H1 (cell line): Measurements from ENCODE around the gene TMEM232. TPM values are rescaled to one million over a fixed set of nuclear protein-coding genes. Genes with fewer than 3 reads are reported as not detected.

ENCODE experiments used
- CTCF ChIA-PET: fragments of 300-600 bp; sonication (Branson Sonifier 250); formaldehyde crosslinking; loops from one replicate; lab custom pipeline; 2021; ENCODE audit not compliant: partially characterized antibody; lab: Charles Lee
- POLR2A ChIA-PET: fragments of 300-600 bp; sonication (Branson Sonifier 250); formaldehyde crosslinking; loops from one replicate; lab custom pipeline; 2021; ENCODE audit warnings: inconsistent platforms; ENCODE audit not compliant: partially characterized antibody; lab: Charles Lee
- DNase-seq, 2 experiments: peaks; one replicate each; pipeline versions ENCODE4 v3.0.0 to v3.0.0-alpha.2; 2010 to 2022; ENCODE audit warnings: low spot score in 2 of 2, low read depth in 1 of 2, mixed read lengths in 1 of 2
- FAIRE-seq: peaks from 2 replicates; lab custom pipeline; 2011; peaks lifted over from hg19 to GRCh38; lab: Jason Lieb, UNC
- H2AFZ ChIP-seq: 2 replicates; pipeline ENCODE4 v1.8.1; 2012; ENCODE audit warnings: low read length, inconsistent platforms
- H2AK5ac ChIP-seq: 2 replicates; pipeline ENCODE4 v1.6.1; 2013; ENCODE audit warnings: low read depth, low read length
- H2BK120ac ChIP-seq: replicated peaks from 2 replicates; pipeline ENCODE3; 2013; ENCODE audit warnings: low read depth, low read length, inconsistent platforms
- H2BK12ac ChIP-seq: 2 replicates; pipeline ENCODE4 v1.6.1; 2013; ENCODE audit warnings: low read depth, low read length
- H2BK15ac ChIP-seq: 2 replicates; pipeline ENCODE4 v1.6.1; 2013; ENCODE audit warnings: low read length
- H2BK20ac ChIP-seq: 2 replicates; pipeline ENCODE4 v1.6.1; 2013; ENCODE audit warnings: low read length
- H2BK5ac ChIP-seq: 2 replicates; pipeline ENCODE4 v1.6.1; 2013; ENCODE audit warnings: low read depth, low read length
- H3K14ac ChIP-seq: 2 replicates; pipeline ENCODE4 v1.6.1; 2013; ENCODE audit warnings: inconsistent platforms; ENCODE audit not compliant: insufficient read length
- H3K18ac ChIP-seq: 2 replicates; pipeline ENCODE4 v1.6.1; 2013; ENCODE audit warnings: low read length; ENCODE audit errors: extremely low read depth
- H3K23ac ChIP-seq: 2 replicates; pipeline ENCODE4 v1.6.1; 2013; ENCODE audit warnings: inconsistent platforms; ENCODE audit not compliant: insufficient read length
- H3K23me2 ChIP-seq: 2 replicates; pipeline ENCODE4 v1.6.1; 2013; ENCODE audit warnings: low read depth, low read length
- H3K27ac ChIP-seq: 2 replicates; pipeline ENCODE4 v1.6.1; 2011; ENCODE audit warnings: low read depth, low read length, inconsistent platforms
- H3K27me3 ChIP-seq, 4 experiments: replicated peaks in 1 of 4; 1 replicate in 1 of 4; 2 replicates in 3 of 4; pipeline versions ENCODE4 v1.6.1 to v1.8.1; 2011 to 2013; ENCODE audit warnings: low read length in 3 of 4, mild to moderate bottlenecking in 3 of 4, inconsistent platforms in 2 of 4, mixed read lengths in 2 of 4, moderate library complexity in 1 of 4; ENCODE audit not compliant: control insufficient read depth in 3 of 4, insufficient read depth in 3 of 4; ENCODE audit errors: extremely low read depth in 1 of 4
- H3K36me3 ChIP-seq, 4 experiments: 2 replicates each; pipeline versions ENCODE4 v1.6.1 to v1.8.1; 2011 to 2013; ENCODE audit warnings: mild to moderate bottlenecking in 4 of 4, low read length in 3 of 4, moderate library complexity in 2 of 4, control low read depth in 1 of 4, inconsistent platforms in 1 of 4; ENCODE audit not compliant: insufficient read depth in 4 of 4, control insufficient read depth in 2 of 4
- H3K4ac ChIP-seq: replicated peaks from 2 replicates; pipeline ENCODE3; 2013; ENCODE audit warnings: low read length, low read depth, mixed read lengths, inconsistent platforms; ENCODE audit not compliant: insufficient read length
- H3K4me1 ChIP-seq, 4 experiments: replicated peaks in 1 of 4; 1 replicate in 1 of 4; 2 replicates in 3 of 4; pipeline versions ENCODE4 v1.6.1 to v1.8.1; 2011 to 2013; ENCODE audit warnings: low read length in 3 of 4, inconsistent platforms in 2 of 4, mixed read lengths in 1 of 4; ENCODE audit not compliant: insufficient read depth in 4 of 4, control insufficient read depth in 3 of 4
- H3K4me2 ChIP-seq, 2 experiments: 2 replicates each; pipeline versions ENCODE4 v1.6.1 to v1.8.1; 2011 to 2013; ENCODE audit warnings: low read depth in 2 of 2, low read length in 2 of 2, control low read depth in 1 of 2, inconsistent platforms in 1 of 2, mild to moderate bottlenecking in 1 of 2; ENCODE audit not compliant: insufficient read depth in 1 of 2
- H3K4me3 ChIP-seq, 4 experiments: fragments of 200-600, 300-600 bp in 1 of 4; sonication (generic), shearing (Covaris generic), sonication (Bioruptor Twin) in 1 of 4; 2 replicates each; pipeline versions ENCODE4 v1.5.1 to v1.8.1; 2011 to 2016; ENCODE audit warnings: low read length in 4 of 4, low read depth in 3 of 4, control low read depth in 2 of 4, inconsistent platforms in 2 of 4, mild to moderate bottlenecking in 2 of 4, mixed read lengths in 1 of 4, moderate library complexity in 1 of 4; ENCODE audit not compliant: insufficient read depth in 2 of 4; ENCODE audit errors: extremely low read depth in 1 of 4
- H3K56ac ChIP-seq: replicated peaks from 2 replicates; pipeline ENCODE3; 2013; ENCODE audit warnings: low read depth, mild to moderate bottlenecking, mixed read lengths, low read length, inconsistent platforms; ENCODE audit not compliant: insufficient read length
- H3K79me1 ChIP-seq: 2 replicates; pipeline ENCODE4 v1.6.1; 2013; ENCODE audit warnings: low read depth, low read length, control low read depth
- H3K79me2 ChIP-seq, 2 experiments: 2 replicates each; pipeline versions ENCODE4 v1.6.1 to v1.8.1; 2012 to 2013; ENCODE audit warnings: low read length in 2 of 2, mild to moderate bottlenecking in 2 of 2, inconsistent platforms in 1 of 2; ENCODE audit not compliant: insufficient read depth in 2 of 2, control insufficient read depth in 1 of 2
- H3K9ac ChIP-seq, 4 experiments: replicated peaks in 1 of 4; 1 replicate in 1 of 4; 2 replicates in 3 of 4; pipeline versions ENCODE4 v1.6.1 to v1.8.1; 2011 to 2013; ENCODE audit warnings: low read depth in 3 of 4, low read length in 3 of 4, control low read depth in 2 of 4, mild to moderate bottlenecking in 2 of 4, moderate library complexity in 2 of 4, inconsistent platforms in 1 of 4; ENCODE audit errors: extremely low read depth in 1 of 4
- H3K9me3 ChIP-seq, 2 experiments: 2 replicates each; pipeline versions ENCODE4 v1.6.1 to v1.8.1; 2012 to 2013; ENCODE audit warnings: mild to moderate bottlenecking in 2 of 2, moderate library complexity in 2 of 2, control low read depth in 1 of 2, inconsistent platforms in 1 of 2, low read depth in 1 of 2, low read length in 1 of 2, mixed read lengths in 1 of 2; ENCODE audit not compliant: insufficient read depth in 2 of 2
- H4K20me1 ChIP-seq, 2 experiments: replicated peaks in 1 of 2; 2 replicates each; pipeline versions ENCODE3 to v1.8.1; 2011 to 2013; ENCODE audit warnings: inconsistent platforms in 2 of 2, low read length in 2 of 2, mild to moderate bottlenecking in 1 of 2; ENCODE audit not compliant: insufficient read depth in 2 of 2, control insufficient read depth in 1 of 2
- H4K5ac ChIP-seq: 2 replicates; pipeline ENCODE4 v1.6.1; 2013; ENCODE audit warnings: low read length, low read depth, mixed read lengths, inconsistent platforms; ENCODE audit not compliant: insufficient read length
- H4K8ac ChIP-seq: 2 replicates; pipeline ENCODE4 v1.8.0; 2013; ENCODE audit warnings: mild to moderate bottlenecking, moderate library complexity, low read length, inconsistent platforms; ENCODE audit not compliant: insufficient read depth; ENCODE audit errors: extremely low read depth
- H4K91ac ChIP-seq: replicated peaks from 2 replicates; pipeline ENCODE3; 2013; ENCODE audit warnings: low read length, mixed read lengths, inconsistent platforms; ENCODE audit not compliant: insufficient read length
- ATF2 ChIP-seq: IDR thresholded peaks from 2 replicates; pipeline ENCODE4 v1.6.1; 2012; ENCODE audit warnings: low read length, inconsistent platforms
- BCL11A ChIP-seq, 2 experiments: IDR thresholded peaks; one replicate each; pipeline ENCODE4 v1.6.1; 2011; ENCODE audit warnings: low read depth in 2 of 2, low read length in 2 of 2, mild to moderate bottlenecking in 2 of 2
- CEBPB ChIP-seq: IDR thresholded peaks from 2 replicates; pipeline ENCODE4 v1.6.1; 2012; ENCODE audit warnings: low read depth, low read length
- CHD1 ChIP-seq: IDR thresholded peaks from 2 replicates; pipeline ENCODE4 v1.6.1; 2012; ENCODE audit warnings: low read depth, low read length, improper control_type of control experiment
- JUND ChIP-seq: IDR thresholded peaks from 2 replicates; pipeline ENCODE4 v1.6.1; 2011; ENCODE audit warnings: mild to moderate bottlenecking, improper control_type of control experiment, low read length
- MAFK ChIP-seq: IDR thresholded peaks from 2 replicates; pipeline ENCODE4 v1.6.1; 2012; ENCODE audit warnings: low read depth, mild to moderate bottlenecking, improper control_type of control experiment, low read length
- WGBS, 2 experiments: shearing (Covaris generic) in 1 of 2; methylation state at CpG; one replicate each; pipeline versions ENCODE4 v1.1.6 to v1.1.7; 2013 to 2015; ENCODE audit warnings: low lambda C conversion rate in 2 of 2, mixed read lengths in 2 of 2, inconsistent platforms in 1 of 2, low coverage in 1 of 2, missing lambda C conversion rate in 1 of 2; ENCODE audit not compliant: insufficient replicate concordance in 2 of 2, insufficient coverage in 1 of 2, insufficient read length in 1 of 2; ENCODE audit errors: extremely low coverage in 1 of 2, missing lambda C conversion rate in 1 of 2; 5-methylcytosine and 5-hydroxymethylcytosine counted together
- polyA plus RNA-seq, 7 experiments: library from polyadenylated mRNA; depleted of rRNA in 3 of 7; stranded (reverse) in 5 of 7; unstranded in 2 of 7; fragments of >200 nt in 5 of 7; fragments of 200-250 nt in 2 of 7; gene quantifications; 1 replicate in 5 of 7; 2 replicates in 1 of 7; 4 replicates in 1 of 7; pipeline versions ENCODE4 v1.2.1 to v1.2.3, GENCODE V29; 2011 to 2013; ENCODE audit warnings: missing spikeins in 2 of 7, mixed read lengths in 2 of 7
- total RNA-seq: library from RNA; stranded (reverse); fragmentation: NEBNext Ultra II Directional; extraction: Animal tissue kit (Norgen Biotek cat#: 25700); gene quantifications from 2 replicates; pipeline ENCODE4 v1.2.1, GENCODE V29; 2021

The TMEM232 gene
- total and polyA plus RNA-seq, 2 of the 8 experiments (the other 6 are each of a cell fraction or from before 2014, with no cell fraction given), result 0.38 to 1.3 TPM

- Histone ChIP-seq H3K79me1 (no peaks in the 10 kb centered on the region), H2BK12ac (no peak overlapping the region), H3K27me3 (no peaks in the 10 kb centered on the region), H3K27ac (no peak overlapping the region), H2AK5ac (no peak overlapping the region), H3K23ac (no peak overlapping the region), H4K8ac (no peak overlapping the region), H2BK120ac (no peak overlapping the region), H3K4me2 (no peak overlapping the region), H3K56ac (no peak overlapping the region), H3K14ac (no peak overlapping the region), H3K4me3 (no peak overlapping the region), H3K9ac (no peak overlapping the region), H3K4ac (no peak overlapping the region), H3K79me2 (no peaks in the 10 kb centered on the region), H2BK15ac (no peak overlapping the region), H3K23me2 (no peaks in the 10 kb centered on the region), H3K9me3 (no peaks in the 10 kb centered on the region), H3K18ac (no peak overlapping the region), H3K4me1 (no peaks in the 10 kb centered on the region), H2AFZ (no peak overlapping the region), H3K36me3 (no peaks in the 10 kb centered on the region), H4K91ac (no peak overlapping the region), H4K5ac (no peak overlapping the region), H2BK5ac (no peak overlapping the region), H4K20me1 (no peaks in the 10 kb centered on the region), H2BK20ac (no peak overlapping the region)
- ChIA-PET CTCF (interaction anchor here (0.7 kb wide), 1 partner anchor 340 kb away, joined by 3 read pairs; no protein-coding TSS in a partner anchor), POLR2A (no interaction called here)
- FAIRE-seq (no peak), DNase-seq (no peak)
- TF ChIP-seq JUND (no peak), CHD1 (no peak), CEBPB (peak; percentile 67; the same call in 1 of the 2 replicates), BCL11A (IDR thresholded peaks at IDR 0.05; ENCODE audit: low read depth in 2 of 2, low read length in 2 of 2) (no peak), ATF2 (no peak), MAFK (no peak)
- 80 to 87% methylated on average over 1 of the region's 1 CpG for WGBS, 2 experiments
Measured at GRCh38 chr5:110525762-110526161, 200.7 kb downstream of the TMEM232 start.
